NB4 (cell line): Measurements from ENCODE around the gene IVNS1ABP.

Experiments
- DNase-seq: peaks from one replicate; pipeline ENCODE4 v3.0.0; 2010; ENCODE audit warnings: low read depth
- H3K4me3 ChIP-seq: one replicate; pipeline ENCODE4 v1.5.1; 2011; ENCODE audit warnings: mild to moderate bottlenecking, low read depth, low read length, moderate library complexity
- CTCF ChIP-seq: IDR thresholded peaks from one replicate; pipeline ENCODE4 v1.5.1; 2012; ENCODE audit warnings: low read depth, low read length
- MYC ChIP-seq: IDR thresholded peaks from 2 replicates; pipeline ENCODE4 v1.6.1; 2011; ENCODE audit warnings: low read depth, low read length
- POLR2A ChIP-seq: IDR thresholded peaks from 2 replicates; pipeline ENCODE4 v1.6.1; 2011; ENCODE audit warnings: mild to moderate bottlenecking; ENCODE audit not compliant: insufficient read length; ENCODE audit errors: extremely low read depth
- TF ChIP-seq, protein P1 (sequence below): IDR thresholded peaks from 2 replicates; pipeline ENCODE4 v1.6.1; 2011; ENCODE audit warnings: low read depth, low read length

Gene IVNS1ABP

DNA sequence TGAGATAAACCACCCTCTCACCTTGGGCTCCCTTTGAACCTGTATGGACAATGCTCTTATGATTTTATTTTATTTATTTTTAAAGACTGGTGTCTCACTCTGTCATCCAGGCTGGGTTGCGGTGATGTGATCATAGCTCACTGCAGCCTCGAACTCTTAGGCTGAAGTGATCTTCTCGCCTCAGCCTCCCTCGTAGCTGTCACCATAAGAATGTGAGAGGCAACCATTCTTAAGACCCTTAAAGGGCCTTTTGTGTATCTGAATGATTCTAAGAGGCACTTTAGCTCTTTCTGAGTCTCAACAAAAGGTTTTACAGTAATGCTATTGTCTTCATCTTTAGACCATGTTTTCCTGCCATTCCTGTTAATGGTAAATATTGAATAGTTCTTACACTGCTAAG lies 67.0 kb downstream of the IVNS1ABP start:
- no peak overlapping the region for H3K4me3 ChIP-seq
- DNase-seq, result no peak
- TF ChIP-seq CTCF (no peak), POLR2A (no peak), MYC (no peak)
- TF ChIP-seq, protein P1, sequence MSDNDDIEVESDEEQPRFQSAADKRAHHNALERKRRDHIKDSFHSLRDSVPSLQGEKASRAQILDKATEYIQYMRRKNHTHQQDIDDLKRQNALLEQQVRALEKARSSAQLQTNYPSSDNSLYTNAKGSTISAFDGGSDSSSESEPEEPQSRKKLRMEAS, result no peak

GRCh38 chr1:185249563-185249962 lies 67.5 kb downstream of the IVNS1ABP start:
- TF ChIP-seq, protein P1, result no peak
- TF ChIP-seq POLR2A, result no peak
- TF ChIP-seq CTCF, result no peak
- no peak for TF ChIP-seq MYC
- DNase-seq, result no peak
- no peak overlapping the region for H3K4me3 ChIP-seq
